ENCODE results near the gene ABCC4.

Gene ABCC4

DNA sequence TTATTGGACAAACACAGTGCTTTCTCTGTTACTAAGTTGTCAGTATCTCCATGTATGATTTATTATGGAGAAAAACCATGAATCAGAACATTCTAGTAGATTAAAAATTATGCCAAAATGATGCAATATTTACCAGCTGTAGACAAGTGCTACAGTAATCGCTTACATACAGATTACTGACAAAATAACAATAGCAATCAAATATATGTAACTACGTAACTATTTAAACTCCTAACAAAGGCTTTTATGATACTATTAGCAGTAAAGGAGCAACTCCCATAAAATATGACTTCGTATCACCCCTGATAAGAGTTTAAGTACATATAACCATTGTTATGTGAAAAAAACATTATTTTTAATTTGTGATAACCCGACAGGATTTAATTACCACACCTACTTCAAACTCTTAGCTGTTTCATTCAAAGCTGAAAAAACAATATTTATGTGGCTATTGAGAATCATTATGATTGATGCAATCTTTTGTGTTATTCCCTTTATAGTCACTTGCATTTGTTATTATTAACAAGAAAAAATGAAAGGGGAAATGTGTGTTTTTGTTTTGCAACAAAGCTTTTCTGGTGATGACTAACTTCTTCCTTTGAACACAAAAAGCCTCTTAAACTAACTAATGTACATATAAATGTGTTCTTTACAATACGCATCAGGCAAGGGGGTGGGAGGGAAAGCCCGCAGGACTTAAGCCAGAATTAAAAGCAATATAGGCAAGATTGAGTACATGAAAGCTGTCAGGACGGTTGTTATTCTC lies 147.4 kb downstream of the ABCC4 start:
- DNase-seq, result peak; percentile 96

DNA sequence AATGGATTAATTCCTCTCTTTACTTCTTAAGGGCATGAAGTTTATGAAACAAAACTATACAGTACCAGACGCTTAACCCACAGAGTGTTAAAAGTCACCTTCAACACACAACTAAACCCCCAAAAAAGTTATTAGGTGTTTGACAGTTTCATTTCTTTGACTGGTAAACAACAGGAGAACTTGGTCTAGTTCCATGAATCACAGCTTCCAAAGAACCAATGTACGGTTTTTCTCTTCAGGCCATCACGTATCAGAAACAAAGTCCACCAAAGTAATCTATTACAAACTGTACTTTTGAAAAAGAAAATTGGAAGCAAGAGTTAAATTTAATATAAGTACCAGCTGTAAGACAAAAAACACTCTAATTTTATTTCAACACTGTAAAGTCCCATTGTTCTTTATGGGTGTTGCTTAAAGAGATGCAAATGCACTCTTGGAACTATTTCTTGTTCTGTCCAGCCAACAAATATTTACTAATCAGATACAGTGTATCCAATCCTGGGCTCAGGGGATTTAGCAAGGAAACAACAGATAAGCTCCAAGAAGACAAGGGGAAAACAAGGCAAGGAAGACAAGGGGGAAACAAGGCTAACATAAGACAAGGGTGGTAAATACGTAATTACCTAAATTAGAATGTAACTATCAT lies 149.2 kb downstream of the ABCC4 start:
- DNase-seq, result no peak

- no peak for DNase-seq
Measured at GRCh38 chr13:95150555-95150954, 150.7 kb downstream of the ABCC4 start.

DNA sequence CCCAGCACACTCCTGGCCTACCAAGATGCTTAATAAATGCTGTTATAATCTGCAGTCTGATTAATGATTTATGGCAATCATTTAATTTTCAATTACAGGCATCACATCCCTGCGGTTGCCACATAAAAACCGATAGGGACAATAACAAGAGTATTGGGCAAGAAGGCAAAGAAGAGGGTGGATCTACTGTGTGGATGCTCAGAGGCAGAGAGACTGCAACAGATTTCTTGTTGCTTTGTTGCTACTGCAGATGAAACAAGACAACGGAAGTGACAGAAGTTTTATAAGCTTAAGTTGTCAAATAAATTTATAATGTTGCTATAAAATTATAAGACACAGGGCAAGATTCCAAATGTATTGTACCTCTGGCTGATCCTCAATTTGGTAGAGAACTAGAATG lies 154.8 kb downstream of the ABCC4 start:
- DNase-seq, result no peak

- DNase-seq, result no peak
Measured at GRCh38 chr13:95145587-95145986, 155.7 kb downstream of the ABCC4 start.

GRCh38 chr13:95140502-95140901 lies 160.7 kb downstream of the ABCC4 start:
- DNase-seq, result no peak

DNA sequence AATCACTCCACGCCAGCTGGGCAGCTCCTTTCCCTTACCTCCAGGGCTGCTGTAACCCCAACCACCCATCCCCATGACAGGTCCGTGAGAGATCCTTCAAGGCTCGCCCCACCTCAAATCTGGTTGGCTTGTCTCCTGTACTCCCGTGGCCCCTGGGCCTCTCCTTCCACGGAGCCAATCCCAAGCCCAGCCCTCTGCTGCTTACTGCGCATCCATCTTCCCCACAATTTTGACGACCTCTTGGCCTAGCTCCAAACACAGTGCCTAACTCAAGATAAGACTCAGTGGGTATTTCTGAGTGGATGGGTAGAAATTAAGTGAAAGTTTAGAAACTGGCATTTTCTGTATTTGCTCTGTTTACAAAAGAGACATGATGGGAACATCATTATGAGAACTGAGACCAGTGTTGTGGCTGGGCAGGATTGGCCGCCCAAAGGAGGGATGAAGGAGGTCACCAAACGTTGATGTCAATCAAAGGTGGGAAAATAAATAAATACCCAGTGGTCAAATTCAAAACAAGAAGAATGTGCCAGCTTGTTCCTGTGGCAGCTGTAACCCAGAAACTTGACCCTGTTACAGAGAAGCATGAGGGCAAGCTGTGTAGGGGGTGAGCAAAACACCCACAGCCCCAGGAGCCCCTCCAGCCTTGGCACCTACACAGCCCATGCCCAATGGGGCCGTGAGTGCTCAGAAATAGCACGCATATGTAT lies 162.2 kb downstream of the ABCC4 start:
- no peak for DNase-seq

- DNase-seq, result no peak
Measured at GRCh38 chr13:95137096-95137495, 164.2 kb downstream of the ABCC4 start.

- no peak for DNase-seq
Measured at GRCh38 chr13:95136638-95137037, 164.6 kb downstream of the ABCC4 start.

- DNase-seq, result no peak
Measured at GRCh38 chr13:95133498-95133897, 167.8 kb downstream of the ABCC4 start.

DNA sequence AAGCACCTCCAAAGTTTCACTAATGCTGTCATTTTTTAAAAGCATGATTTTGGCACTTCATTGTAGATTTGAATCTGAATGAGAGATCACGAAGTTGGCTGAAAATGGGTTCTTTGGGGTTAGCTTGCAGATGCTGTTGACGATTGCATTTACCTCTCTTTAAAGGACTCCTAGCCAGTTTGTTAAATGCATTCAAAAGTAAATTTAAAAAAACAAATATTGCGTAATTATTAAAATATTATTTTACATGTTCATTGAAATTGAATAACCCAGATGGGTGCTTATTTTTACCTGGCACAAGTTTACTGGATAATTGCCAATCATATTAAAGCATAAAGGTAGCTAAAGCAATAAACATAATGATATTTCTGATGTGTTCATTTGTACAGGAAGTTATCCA lies 172.2 kb downstream of the ABCC4 start:
- DNase-seq, result no peak

DNA sequence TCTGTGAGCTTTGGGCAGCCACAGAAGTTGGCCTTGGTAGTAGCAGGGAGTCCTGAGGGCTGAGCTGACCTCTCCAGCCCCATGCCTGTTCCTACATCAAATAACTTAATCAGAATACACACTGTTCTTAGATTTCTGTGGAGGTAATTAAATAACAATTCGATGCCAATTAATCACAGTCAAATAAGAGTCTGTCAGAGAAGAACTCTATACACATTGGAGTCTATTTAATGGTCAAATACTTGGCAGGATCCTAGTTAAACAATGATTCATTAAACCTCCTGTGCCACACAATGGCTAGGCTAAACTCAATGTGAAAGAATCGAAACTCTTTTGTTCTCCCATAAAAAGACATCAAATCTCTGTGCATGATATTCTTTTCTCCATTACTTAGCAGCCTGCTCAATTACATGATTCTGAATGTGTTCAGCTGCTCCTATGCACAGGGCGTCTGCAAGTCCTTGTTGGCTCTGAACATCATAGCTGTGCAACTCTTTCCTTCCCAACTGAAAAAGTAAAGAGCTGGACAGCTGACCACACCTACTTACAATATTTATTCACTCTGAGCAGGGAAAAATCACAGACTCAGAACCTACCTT lies 173.1 kb downstream of the ABCC4 start:
- peak; percentile 92 for DNase-seq

GRCh38 chr13:95124959-95125358 lies 176.3 kb downstream of the ABCC4 start:
- no peak for DNase-seq

GRCh38 chr13:95123726-95124125 lies 177.5 kb downstream of the ABCC4 start:
- no peak for DNase-seq

GRCh38 chr13:95122063-95122462 lies 179.2 kb downstream of the ABCC4 start:
- DNase-seq, result no peak

DNA sequence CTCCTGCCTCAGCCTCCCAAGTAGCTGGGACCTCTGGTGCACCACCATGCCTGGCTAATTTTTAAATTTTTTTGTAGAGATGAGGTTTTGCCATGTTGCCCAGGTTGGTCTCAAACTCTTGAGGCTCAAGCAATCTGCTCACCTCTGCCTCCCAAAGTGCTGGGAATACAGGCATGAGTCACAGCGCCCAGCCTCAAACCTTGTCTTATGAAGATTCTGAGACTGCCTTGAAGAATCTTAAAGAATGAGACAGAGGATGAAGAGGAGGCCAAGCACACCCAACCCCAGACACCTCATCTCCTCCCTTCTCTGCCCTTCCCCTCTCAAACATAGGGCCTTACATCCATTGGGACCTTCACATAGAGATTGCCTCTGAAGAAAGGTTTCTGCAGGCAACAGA lies 179.7 kb downstream of the ABCC4 start:
- DNase-seq, result no peak

DNA sequence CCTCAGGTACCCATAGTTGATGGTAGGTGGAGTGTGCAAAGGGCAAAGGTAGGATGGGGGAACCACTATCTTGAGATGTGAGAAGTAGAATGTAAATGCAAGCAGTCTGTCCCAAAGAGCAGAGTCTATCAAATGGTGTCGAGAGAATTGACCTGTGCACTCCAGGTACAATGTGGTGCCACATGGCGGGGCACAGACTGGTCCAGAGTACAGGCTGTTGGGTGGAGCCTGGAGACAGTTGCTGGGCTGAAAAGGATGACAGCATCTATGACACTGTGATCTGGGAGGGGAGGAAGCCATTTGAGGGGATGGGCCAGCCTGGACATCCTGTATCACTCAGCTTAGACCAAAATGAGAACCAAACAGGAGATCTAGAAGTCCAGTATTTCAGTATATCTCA lies 180.6 kb downstream of the ABCC4 start:
- DNase-seq, result no peak

DNA sequence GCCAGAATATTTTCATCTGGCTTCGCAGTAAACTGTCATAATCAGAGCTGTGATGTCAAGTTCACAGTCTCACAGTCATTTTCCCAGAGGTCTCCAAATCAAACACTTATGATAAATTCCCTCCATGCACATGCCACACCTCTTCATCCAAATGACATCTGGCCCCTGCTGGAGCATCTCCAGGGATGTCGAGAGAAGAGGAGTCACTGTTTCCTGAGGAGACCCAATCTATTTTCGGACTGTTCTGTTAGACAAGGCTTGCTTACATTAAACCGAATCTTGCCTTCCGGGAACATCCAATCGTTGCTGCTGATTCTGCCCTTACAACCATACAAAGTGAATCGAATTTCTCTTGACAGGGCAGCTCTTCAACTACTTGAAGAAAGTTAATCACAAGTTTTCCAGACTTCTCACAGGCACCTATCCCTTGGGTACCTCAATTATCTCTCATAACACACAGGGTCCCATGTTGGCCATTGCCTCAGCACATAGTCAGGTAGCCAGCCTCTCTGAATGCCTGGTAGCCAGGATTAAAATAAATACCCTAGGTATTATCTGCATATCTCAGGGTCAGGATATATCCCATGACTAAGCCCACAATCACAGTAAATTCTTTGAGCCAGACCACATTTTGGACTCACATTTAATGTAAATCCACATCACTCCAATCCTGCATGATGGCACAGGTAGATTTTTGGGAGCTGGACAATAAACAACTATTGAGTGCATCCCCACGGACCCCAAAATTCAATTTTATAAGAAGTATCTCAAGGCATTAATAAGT lies 182.5 kb downstream of the ABCC4 start:
- DNase-seq, result no peak

GRCh38 chr13:95117092-95117491 lies 184.2 kb downstream of the ABCC4 start:
- peak; percentile 40 for DNase-seq

DNA sequence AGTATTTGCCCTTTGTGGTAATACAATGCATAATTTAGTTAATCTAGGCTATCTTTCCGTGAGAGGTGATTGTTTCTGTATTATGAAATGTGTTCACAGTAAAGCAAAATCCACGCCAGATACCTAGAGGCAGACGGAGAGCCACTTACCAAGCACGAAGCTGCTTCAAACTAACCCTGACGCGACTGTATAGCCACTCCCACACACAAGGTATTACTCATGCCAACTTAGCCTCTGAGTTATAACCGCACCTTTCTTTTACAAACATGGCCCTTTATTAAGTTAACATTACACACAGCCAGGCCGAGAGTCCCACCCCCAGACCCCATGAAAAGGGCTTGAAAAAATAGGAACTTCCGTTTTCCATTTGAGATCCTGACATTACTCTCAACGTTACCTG lies 185.7 kb downstream of the ABCC4 start:
- DNase-seq, result peak; percentile 29

DNA sequence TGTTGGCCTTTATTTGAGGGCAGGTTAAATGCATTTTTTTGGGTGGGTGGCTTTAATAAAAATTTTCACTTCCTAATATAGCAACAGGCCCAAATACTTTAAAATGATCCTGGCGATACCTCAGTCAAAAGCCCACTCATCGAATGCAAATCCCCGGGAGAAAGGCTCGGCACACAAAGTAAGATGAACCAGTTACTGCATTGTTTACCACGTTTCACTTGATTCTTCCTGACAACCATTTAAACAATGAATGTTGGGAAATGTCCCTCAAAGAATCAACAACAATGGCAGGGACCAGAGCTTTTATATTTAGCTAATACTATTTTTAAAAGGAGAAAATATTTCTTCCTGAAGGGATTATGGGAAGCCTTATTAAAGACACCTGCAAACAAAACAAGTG lies 187.7 kb downstream of the ABCC4 start:
- DNase-seq, result no peak

DNA sequence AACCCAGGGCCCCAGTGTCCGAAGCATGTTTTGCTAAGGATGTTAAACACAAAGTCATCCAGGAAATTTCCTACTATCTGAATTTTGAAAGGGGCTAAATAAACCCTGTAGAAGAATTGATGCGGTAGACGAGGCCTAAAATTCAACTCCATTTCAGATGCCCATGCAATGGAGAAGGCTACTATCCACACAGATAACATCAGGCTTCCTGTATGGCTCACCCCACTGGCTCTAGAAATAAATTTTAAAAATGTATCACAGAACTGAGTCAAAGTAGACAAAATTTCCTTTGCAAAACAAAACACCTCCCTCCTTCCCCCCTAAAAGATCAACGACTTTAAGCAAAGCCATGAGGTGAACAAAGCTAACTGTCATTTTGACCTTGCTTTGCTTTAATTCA lies 188.4 kb downstream of the ABCC4 start:
- no peak for DNase-seq

- no peak for DNase-seq
Measured at GRCh38 chr13:95111608-95112007, 189.6 kb downstream of the ABCC4 start.

Data from DMS153 (cell line).